ENCODE results near the gene NBPF4. TPM values are rescaled to one million over a fixed set of nuclear protein-coding genes. Genes with fewer than 3 reads are reported as not detected.
A peak's percentile ranks its signal among the peaks of the same experiment; 100 is the strongest.
"Not testable (repeated sequence)": the region's sequence is repeated elsewhere in the genome, so short reads cannot be mapped to it uniquely, and the experiment has no call there.

NBPF4 gene
- total RNA-seq, 1 donor from 2014 or later, result not detected

GRCh38 chr1:108226855-108227254 lies 17.0 kb downstream of the NBPF4 start:
- H3K4me3 ChIP-seq (ENCODE audit: low read depth, low read length); DNase-seq (ENCODE audit: low read depth); H3K36me3 ChIP-seq (ENCODE audit: control insufficient read depth, insufficient read depth, low read length); H3K27me3 ChIP-seq (ENCODE audit: control insufficient read depth, insufficient read depth, low read length); FAIRE-seq: not testable (repeated sequence)

DNA sequence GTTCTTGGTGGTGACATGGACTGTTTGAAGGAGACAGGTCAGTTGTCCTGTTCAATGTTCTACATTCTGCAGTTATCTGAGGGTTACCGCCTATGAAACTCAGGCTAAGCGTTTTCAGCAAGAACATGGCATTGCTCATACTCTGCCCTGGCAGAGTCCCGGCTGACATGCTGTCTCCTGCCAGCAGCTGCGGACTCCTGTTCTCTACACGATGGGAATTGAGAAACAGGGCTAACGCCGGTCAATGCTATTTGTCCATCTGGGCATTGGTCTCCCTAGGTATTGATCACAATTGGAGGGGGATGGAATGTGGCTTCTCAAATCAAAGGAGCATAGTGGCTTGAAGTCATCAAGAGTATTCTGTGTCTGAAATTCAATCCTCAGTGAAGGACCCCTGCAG lies 20.6 kb downstream of the NBPF4 start:
- H3K27me3 ChIP-seq (ENCODE audit: control insufficient read depth, insufficient read depth, low read length); H3K36me3 ChIP-seq (ENCODE audit: control insufficient read depth, insufficient read depth, low read length); DNase-seq (ENCODE audit: low read depth); FAIRE-seq; H3K4me3 ChIP-seq (ENCODE audit: low read depth, low read length): not testable (repeated sequence)

- DNase-seq (ENCODE audit: low read depth); FAIRE-seq; H3K36me3 ChIP-seq (ENCODE audit: control insufficient read depth, insufficient read depth, low read length): not testable (repeated sequence)
These were observed 26.2 kb downstream of the NBPF4 start for GRCh38 chr1:108217515-108218174.

DNA sequence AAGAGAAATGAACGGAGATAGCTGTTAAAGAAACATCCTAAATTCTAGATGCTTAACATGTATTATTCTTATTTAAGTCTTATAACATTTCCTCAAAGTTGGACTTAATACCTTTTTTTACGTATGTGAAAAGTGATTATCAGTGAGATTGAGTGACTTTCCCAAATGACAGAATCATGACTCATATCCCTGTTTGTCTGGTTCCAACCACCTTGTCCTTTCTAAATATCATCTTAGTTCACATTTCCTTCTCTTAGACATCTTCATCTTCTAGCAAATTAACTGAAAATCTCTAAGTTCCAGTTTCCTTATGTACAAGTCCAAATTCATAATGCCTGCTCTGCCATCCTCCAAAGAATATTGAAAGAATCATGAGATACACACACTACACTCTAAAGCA lies 26.9 kb downstream of the NBPF4 start:
- peak; percentile 69 for DNase-seq (ENCODE audit: low read depth)
- not testable (repeated sequence) for H3K36me3 ChIP-seq (ENCODE audit: control insufficient read depth, insufficient read depth, low read length); H3K4me3 ChIP-seq (ENCODE audit: low read depth, low read length); FAIRE-seq; H3K27me3 ChIP-seq (ENCODE audit: control insufficient read depth, insufficient read depth, low read length)

More at GRCh38 chr1:108217515-108218174, 26.2 kb downstream of the NBPF4 start:
- H3K27me3 ChIP-seq (ENCODE audit: control insufficient read depth, insufficient read depth, low read length); H3K4me3 ChIP-seq (ENCODE audit: low read depth, low read length): not testable (repeated sequence)

DNA sequence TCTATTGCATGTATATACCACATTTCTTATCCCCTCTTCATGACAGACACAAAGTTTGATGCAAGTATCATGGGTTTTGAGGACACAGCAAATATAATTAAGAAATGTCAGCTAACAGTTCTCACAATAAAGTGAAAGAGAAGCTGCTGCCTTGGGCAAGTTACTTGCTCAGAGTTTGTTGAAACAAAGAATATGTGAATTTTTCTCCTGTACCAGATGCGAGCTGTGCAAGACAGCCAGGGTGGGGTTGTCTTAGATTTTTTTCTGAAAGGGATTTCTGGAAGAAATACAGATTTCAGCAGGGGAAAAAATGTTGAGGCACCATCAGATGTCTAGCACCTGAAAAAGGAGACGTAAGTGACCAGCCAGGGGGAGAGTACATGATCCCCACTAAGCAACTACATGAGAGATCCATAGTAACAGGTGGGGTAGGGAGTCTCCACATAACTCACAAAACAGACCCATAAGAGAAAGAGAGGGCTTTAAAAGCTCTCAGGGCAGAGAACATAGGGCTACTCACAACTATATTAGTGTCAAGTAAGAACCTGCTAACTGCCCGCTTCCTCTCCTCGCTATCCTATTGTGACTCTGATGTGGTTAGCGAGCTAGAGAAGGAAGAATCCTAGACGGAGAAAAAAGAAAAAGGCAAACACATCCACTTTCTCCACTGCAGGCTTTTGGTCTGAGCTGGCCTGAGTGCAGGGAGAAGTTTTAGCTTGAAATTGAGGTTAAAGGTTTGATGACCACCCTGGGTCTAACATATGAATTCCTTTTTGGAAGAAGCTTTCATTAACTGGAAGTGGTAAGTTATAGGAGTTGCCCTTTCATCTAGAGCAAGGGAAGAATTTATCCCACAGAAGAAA lies 27.6 kb downstream of the NBPF4 start:
- H3K27me3 ChIP-seq (ENCODE audit: control insufficient read depth, insufficient read depth, low read length); DNase-seq (ENCODE audit: low read depth); H3K4me3 ChIP-seq (ENCODE audit: low read depth, low read length); H3K36me3 ChIP-seq (ENCODE audit: control insufficient read depth, insufficient read depth, low read length); FAIRE-seq: not testable (repeated sequence)

- H3K4me3 ChIP-seq (ENCODE audit: low read depth, low read length); H3K36me3 ChIP-seq (ENCODE audit: control insufficient read depth, insufficient read depth, low read length); H3K27me3 ChIP-seq (ENCODE audit: control insufficient read depth, insufficient read depth, low read length); FAIRE-seq: not testable (repeated sequence)
- TF ChIP-seq, protein P1, sequence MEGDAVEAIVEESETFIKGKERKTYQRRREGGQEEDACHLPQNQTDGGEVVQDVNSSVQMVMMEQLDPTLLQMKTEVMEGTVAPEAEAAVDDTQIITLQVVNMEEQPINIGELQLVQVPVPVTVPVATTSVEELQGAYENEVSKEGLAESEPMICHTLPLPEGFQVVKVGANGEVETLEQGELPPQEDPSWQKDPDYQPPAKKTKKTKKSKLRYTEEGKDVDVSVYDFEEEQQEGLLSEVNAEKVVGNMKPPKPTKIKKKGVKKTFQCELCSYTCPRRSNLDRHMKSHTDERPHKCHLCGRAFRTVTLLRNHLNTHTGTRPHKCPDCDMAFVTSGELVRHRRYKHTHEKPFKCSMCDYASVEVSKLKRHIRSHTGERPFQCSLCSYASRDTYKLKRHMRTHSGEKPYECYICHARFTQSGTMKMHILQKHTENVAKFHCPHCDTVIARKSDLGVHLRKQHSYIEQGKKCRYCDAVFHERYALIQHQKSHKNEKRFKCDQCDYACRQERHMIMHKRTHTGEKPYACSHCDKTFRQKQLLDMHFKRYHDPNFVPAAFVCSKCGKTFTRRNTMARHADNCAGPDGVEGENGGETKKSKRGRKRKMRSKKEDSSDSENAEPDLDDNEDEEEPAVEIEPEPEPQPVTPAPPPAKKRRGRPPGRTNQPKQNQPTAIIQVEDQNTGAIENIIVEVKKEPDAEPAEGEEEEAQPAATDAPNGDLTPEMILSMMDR (IDR thresholded peaks at IDR 0.05; ENCODE audit: insufficient read depth, low read length, severe bottlenecking), result peak; percentile 40
- DNase-seq (ENCODE audit: low read depth), result peak; percentile 34
These were observed 29.0 kb downstream of the NBPF4 start for GRCh38 chr1:108214641-108215465.

DNA sequence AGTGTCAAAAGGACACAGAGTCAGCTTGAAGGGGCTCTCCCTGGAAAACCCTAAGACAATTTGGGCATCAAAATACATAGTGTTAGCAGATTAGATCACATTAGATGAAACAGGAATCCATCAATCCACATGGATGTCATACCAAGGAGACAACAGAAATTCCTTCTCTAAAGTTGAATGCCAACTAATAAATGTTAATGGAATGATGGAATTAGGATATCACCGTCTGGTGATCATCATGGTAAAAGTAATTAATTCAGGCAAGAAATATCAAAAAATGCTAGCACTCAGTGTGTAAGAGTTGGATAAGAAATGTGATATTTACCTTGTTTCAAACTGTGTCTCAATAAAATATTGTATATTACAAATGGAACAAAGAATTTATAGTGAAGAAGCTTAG lies 32.9 kb downstream of the NBPF4 start:
- H3K27me3 ChIP-seq (ENCODE audit: control insufficient read depth, insufficient read depth, low read length), result peaks cover 6% of the 10 kb centered on the region
- H3K36me3 ChIP-seq (ENCODE audit: control insufficient read depth, insufficient read depth, low read length), result no peaks in the 10 kb centered on the region
- FAIRE-seq (no peak), DNase-seq (ENCODE audit: low read depth) (no peak)
- TF ChIP-seq, protein P1 (IDR thresholded peaks at IDR 0.05; ENCODE audit: insufficient read depth, low read length, severe bottlenecking), result no peak
- no peak overlapping the region for H3K4me3 ChIP-seq (ENCODE audit: low read depth, low read length)
